HL-60/S4 treated with phorbol 12-myristate 13-acetate at 8.2 ng/mL for 4 days and 3 days (cell line): ENCODE results near the gene UGT1A8.
"Not testable (repeated sequence)": the region's sequence is repeated elsewhere in the genome, so short reads cannot be mapped to it uniquely, and the experiment has no call there.

ENCODE experiments used
- in situ Hi-C: fragments of 300-500 bp; cut with MboI; formaldehyde crosslinking; loops from 2 replicates; pipeline ENCODE4 v1.15.0; 2022; ENCODE audit warnings: low sequenced_read_pairs

The UGT1A8 gene

DNA sequence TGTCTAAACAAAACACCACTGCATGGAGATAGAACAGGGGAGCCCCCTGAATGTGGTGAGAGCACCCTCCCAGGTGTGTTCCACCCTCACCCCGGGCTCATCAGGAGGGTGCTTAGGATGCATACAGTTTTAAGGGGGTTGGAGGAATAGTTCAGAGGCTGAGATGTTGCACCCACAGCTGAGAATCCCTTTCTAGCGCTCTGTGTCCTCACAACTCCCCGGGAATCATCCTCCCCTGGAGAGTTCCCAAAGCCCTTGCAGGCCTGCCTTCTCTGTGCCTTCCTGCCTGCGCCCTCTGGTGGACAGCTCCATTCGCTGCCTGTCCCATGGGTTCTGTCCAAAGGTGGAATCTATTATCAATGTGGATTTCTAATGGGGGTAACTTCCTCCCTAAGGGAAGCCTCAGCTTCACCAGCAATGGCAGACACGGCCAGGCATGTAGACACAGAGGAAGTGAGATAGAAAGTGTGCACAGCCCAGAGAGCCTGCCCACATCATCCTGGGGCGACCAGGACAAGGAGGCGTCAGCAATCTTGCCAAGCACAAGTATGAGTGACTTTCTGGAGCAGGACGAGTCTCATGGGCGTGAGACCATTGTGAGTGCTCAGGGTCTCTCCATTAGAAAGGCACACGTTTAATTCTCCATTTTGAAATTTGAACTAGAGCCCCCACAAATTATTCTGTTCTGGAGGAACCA is 94.0 kb downstream of the UGT1A8 start:
- in situ Hi-C loops = no loop called here

DNA sequence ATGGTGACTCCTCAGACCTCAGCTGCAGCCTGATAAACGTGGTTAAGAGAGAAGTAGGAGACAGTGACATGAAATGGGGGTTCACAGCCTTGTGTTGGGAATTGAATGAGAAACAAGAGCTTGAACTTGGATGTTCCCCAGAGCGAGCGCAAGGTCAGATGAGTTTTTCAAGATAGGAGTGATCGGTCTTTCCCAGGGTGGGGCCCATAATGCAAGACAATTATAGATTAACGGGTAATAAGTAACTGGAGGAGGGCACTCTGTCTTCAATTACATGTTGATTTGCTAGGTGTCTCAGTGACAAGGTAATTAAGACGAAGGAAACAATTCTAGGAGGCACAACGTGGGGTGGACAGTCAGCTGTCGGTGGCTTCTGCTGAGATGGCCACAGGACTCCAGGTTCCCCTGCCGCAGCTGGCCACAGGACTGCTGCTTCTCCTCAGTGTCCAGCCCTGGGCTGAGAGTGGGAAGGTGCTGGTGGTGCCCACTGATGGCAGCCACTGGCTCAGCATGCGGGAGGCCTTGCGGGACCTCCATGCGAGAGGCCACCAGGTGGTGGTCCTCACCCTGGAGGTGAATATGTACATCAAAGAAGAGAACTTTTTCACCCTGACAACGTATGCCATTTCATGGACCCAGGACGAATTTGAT is 95.3 kb downstream of the UGT1A8 start, which contains the start of gene UGT1A5:
TSS of gene UGT1A5 (plus strand) at position 297 of the 651 bp plus-strand sequence. CDS start at position 382, 85 bp downstream.
- in situ Hi-C loops = no loop called here

- in situ Hi-C loops = no loop called here
Measured at GRCh38 chr2:233713262-233713615, 95.8 kb downstream of the UGT1A8 start.

- in situ Hi-C loops = no loop called here
Measured at GRCh38 chr2:233714121-233714520, 96.7 kb downstream of the UGT1A8 start.

GRCh38 chr2:233718552-233718951 is 101.1 kb downstream of the UGT1A8 start, which contains the start of gene UGT1A4:
Gene UGT1A4 (plus strand): TSS chr2:233718736. CDS start chr2:233718821, 85 bp downstream.
- in situ Hi-C loops = no loop called here

- in situ Hi-C loops = no loop called here
Measured at GRCh38 chr2:233728723-233729301, 111.4 kb downstream of the UGT1A8 start, which contains the start of gene UGT1A3. Gene UGT1A3 (plus strand): TSS chr2:233729042. CDS start chr2:233729127, 85 bp downstream.

GRCh38 chr2:233736868-233737653 is 119.6 kb downstream of the UGT1A8 start:
- in situ Hi-C loops = not testable (repeated sequence)

GRCh38 chr2:233740870-233741269 is 123.4 kb downstream of the UGT1A8 start:
- in situ Hi-C loops = no loop called here

DNA sequence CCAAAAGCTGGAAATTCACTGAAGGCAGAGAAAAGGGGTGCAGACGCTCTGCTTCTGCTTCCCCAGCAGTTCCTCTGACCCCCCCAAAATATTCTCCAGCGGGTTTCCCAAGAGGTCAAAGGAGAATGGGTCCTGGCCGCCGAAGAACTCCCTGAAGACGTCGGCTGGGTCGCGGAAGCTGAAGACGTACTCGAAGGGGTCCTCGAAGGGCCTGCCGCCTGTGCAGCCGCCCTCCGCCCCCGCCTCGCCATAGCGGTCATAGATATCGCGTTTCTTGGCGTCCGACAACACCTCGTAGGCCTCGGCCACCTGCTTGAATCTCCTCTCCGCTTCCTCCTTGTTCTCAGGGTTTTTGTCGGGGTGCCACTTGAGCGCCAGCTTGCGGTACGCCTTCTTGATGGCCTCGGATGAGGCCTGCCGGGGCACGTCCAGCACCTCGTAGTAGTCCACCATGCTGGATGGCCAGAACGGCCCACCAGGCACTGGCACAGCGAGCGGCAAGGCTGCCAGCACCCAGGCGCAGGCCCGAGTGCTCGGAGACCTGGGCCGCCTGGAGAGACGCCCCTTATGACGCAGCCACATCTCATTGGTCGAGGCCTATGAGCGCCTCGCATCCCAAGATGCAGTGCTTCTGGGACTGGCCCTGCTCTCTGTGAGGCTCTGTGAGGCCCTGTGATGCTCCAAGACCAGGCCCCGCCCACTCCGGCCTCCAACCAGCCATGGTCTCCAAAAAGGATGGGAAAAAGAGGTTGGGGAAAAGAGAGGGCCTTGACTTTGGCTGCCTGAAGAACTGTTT is 126.2 kb downstream of the UGT1A8 start:
- in situ Hi-C loops = no loop called here

DNA sequence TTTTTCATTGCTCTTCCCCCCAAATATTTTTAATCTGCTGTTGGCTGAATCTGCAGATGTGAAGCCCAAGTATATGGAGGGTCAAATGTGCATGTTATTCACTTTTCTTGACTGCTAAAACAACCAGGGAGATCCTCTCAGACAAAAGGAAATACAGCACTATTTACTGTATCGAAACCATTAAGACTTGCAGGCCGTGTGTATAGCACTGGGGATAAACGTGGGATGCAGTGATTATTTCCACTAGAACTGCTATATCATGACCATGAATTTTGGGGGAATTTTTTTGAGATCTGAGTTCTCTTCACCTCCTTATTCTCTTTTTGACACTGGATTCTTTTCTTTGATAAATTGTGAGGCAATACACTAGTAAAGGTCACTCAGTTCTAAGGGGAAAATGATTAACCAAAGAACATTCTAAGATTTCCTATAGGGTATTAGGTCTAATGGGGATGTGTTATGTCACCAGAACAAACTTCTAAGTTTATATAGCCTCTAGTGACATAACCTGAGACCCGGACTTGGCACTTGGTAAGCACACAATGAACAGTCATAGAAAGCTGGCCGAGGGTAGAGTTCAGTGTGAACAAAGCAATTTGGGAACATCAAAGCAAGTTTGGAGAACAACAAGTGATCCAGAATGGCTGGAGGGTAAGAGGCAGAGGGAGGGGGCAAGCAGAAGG is 127.8 kb downstream of the UGT1A8 start:
- in situ Hi-C loops = no loop called here

- in situ Hi-C loops = not testable (repeated sequence)
Measured at GRCh38 chr2:233745838-233746237, 128.4 kb downstream of the UGT1A8 start.

GRCh38 chr2:233746475-233747282 is 129.2 kb downstream of the UGT1A8 start:
- in situ Hi-C loops = no loop called here

GRCh38 chr2:233747283-233747544 is 129.8 kb downstream of the UGT1A8 start:
- in situ Hi-C loops = no loop called here

- in situ Hi-C loops = not testable (repeated sequence)
Measured at GRCh38 chr2:233750689-233751088, 133.3 kb downstream of the UGT1A8 start.

GRCh38 chr2:233751212-233752009 is 134.0 kb downstream of the UGT1A8 start:
- in situ Hi-C loops = not testable (repeated sequence)

GRCh38 chr2:233754872-233755611 is 137.6 kb downstream of the UGT1A8 start:
- in situ Hi-C loops = no loop called here

DNA sequence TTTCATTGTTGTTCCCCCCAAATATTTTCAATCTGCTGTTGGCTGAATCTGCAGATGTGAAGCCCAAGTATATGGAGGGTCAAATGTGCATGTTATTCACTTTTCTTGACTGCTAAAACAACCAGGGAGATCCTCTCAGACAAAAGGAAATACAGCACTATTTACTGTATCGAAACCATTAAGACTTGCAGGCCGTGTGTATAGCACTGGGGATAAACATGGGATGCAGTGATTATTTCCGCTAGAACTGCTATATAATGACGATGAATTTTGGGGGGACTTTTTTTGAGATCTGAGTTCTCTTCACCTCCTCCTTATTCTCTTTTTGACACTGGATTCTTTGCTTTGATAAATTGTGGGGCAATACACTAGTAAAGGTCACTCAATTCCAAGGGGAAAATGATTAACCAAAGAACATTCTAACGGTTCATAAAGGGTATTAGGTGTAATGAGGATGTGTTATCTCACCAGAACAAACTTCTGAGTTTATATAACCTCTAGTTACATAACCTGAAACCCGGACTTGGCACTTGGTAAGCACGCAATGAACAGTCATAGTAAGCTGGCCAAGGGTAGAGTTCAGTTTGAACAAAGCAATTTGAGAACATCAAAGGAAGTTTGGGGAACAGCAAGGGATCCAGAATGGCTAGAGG is 139.1 kb downstream of the UGT1A8 start:
- in situ Hi-C loops = no loop called here
